HCT116 (cell line): Measurements from ENCODE around the gene BLID.

ENCODE experiments used
- JUND ChIP-seq: IDR thresholded peaks from 2 replicates; pipeline ENCODE4 v1.6.1; 2012
- POLR2AphosphoS5 ChIP-seq: IDR thresholded peaks from 2 replicates; pipeline ENCODE4 v1.6.1; 2011; ENCODE audit warnings: mild to moderate bottlenecking, low read depth, low read length, moderate library complexity

DNA sequence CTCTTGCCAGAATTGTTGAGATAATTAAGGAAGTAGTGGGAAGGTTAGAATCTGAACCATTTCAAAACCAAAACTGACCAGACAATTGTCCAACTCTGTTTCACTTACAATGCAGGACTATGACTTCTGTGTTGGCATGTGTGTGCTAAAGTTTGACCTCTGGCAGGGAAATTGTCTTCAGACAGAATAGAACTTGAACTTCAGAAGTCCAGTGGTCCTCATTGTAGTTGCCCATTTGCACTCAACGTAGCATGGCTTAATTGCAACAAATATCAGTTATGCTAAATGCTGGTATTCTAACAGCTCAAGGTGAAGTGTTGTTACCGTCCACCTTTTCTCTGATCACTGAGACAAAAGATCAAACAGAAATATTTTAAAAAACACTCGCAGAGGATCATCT is 47.2 kb downstream of the BLID start:
- TF ChIP-seq JUND (no peak), POLR2AphosphoS5 (no peak)
